GM08714 (cell line): ENCODE data around the gene TUT1.
"Not testable (repeated sequence)": the region's sequence is repeated elsewhere in the genome, so short reads cannot be mapped to it uniquely, and the experiment has no call there.

Source experiments
- H3K4me3 ChIP-seq: fragments of 200-500 bp; sonication (Bioruptor generic); 2 replicates; pipeline ENCODE4 v1.5.1; 2014; ENCODE audit warnings: mild to moderate bottlenecking, low read length, inconsistent platforms
- ZNF274 ChIP-seq: IDR thresholded peaks from 2 replicates; pipeline ENCODE4 v1.6.1; 2012; ENCODE audit warnings: mild to moderate bottlenecking, low read depth, low read length

The TUT1 gene

DNA sequence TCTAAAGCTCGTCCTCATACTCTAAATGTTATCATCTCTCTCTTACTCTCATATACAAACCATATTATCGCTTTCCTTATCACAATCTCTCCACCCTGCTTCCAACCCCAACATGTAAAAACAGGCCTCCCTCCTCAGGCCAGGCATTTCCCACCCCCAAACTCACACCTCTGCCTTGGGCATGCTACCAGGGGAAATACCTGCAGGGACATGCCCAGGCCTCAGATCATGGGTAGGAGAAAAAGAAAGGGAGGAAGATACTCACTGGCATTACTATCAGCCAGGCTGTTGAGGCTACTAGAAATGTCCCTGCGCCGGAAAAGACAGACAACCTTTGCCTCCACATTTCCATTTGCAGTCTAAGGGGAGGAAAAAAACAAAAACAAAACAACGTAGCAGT is 8.6 kb upstream of the TUT1 start:
- no peak for TF ChIP-seq ZNF274

DNA sequence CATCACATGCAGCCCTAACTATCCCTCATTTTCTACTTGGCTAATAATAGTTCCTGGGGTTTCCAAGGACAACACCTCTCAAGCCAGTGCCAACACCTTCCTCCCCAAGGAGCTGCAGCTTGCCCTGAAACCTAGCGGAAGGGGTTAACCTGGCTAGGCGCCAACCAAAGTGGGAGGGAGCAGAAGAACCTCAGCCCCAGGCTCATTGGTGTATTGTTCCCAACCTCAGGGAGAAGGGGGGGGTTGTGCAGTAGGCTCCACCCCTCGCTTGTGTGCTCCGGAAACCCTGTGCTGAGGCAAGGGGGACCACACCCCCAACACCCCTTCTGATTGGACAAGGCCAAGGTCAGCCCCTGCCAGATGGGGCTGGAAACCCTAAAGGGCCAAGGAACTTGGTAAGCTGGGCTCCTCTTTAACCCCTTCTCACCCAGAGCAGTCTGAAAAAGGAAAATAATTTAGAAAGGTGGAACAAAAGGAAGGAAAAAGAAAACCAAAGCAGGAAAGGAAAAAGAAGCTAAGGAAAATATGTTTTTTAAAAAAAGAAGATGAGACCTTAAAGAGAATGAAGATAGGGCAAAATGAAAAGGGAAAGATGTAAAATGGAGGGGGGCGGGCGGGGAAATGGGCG is 7.9 kb upstream of the TUT1 start:
- no peak for TF ChIP-seq ZNF274
- H3K4me3 ChIP-seq, result peak overlapping the region; percentile 96

More for the DNA sequence above, 8.6 kb upstream of the TUT1 start:
- H3K4me3 ChIP-seq, result peak overlapping the region; percentile 96

DNA sequence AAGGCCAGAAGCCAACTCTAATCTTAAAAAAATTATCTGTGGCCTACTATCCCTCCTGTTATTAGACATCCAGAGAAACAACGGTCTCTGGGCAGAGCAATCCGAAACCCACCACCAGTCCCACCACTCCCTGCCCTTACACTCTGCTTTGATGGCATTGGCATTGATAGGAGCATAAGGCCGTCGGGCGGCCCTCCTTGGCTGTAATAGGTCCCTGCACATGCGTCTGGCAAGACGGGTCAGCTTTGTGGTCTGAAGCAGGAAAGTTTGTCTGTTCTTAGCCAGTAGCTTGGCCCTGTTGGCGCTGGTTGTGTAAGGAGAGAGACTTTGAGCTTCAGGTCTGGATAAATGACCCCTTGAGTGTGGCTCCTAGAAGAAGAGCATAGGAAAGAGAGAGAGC is 3.8 kb upstream of the TUT1 start:
- no peak overlapping the region for H3K4me3 ChIP-seq
- no peak for TF ChIP-seq ZNF274

DNA sequence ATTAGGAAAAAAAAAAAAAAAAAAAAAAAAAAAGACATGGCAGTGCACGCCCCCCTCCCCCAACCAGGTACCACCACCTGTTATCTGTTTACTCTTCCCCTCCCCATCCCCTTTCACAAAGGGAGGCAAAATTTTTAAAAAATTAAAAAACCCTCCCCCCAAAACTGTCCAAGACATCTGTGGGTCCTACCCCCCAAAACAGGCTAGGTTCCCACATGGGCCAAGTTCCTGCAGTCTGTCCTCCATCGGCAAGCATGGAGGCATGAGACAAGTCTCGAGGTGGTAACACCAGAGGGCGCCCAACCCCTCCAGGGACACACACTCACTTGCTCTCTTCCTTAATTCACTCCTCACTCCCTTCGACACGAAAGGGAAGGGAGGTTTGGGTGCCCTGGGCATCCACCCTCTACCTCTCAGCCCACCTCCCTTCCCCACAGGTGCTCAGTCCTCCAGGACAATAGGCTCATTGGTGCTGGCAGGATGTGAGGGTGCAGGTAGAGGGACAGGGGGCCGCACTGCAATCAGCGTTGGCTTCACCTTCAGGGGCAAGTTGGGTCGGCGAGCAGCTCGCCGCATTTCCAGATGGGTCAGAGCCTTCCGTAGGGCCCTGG is 2.2 kb upstream of the TUT1 start:
- no peak overlapping the region for H3K4me3 ChIP-seq
- no peak for TF ChIP-seq ZNF274

DNA sequence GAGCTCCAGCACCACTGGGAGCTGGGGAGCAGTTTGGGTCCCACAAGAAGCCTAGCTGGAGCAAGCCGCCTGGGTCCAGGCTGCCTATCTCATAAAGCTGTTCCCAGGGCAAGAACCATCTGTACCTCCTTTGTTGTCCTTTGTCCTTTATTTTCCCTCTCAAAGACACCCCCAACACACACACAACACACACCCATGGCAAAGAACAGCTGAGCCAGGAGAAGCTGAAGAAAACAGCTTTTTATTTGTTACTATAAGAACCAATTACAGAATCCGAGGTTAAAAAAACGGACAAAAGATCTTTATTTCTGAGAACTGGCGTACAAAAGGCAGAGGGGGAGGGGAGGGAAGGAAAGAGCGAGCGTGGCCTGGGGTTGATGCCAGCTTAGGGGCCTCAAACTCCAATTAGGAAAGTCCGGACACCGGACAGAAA is 1.7 kb upstream of the TUT1 start:
- H3K4me3 ChIP-seq, result no peak overlapping the region
- no peak for TF ChIP-seq ZNF274

DNA sequence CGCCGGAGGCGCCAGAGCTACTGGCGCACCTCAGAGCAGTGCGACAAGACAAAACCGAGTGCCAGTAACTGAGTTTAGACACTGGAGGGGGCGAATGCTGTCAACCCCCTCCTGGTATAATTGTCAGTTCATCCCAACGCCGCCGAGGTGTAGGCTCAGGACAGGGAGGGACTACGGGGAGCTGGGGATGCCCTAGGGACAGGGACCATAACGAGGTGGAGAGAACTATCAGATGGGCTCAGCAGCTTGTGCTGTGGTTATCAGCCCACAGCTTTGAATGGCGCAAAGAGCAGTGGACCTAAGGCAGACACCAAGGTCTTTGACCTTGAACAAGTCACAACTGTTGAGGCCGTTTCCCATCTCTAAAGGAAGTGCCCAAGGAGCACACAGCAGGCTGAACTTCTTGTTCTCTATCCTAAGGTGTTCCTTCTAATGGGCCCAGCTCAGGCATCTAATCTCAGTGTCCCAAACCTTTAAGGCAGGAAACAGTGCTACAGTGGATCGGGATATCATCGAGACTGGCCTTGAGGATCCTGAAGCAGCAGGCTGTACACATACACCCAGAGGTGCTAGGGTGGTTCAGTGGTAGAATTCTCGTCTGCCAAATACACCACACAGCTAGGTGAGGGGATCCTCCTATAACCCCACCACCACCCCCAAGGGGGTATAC is 958 bp upstream of the TUT1 start:
- H3K4me3 ChIP-seq, result peak overlapping the region; percentile 59; the same call in 1 of the 2 replicates
- TF ChIP-seq ZNF274, result no peak

DNA sequence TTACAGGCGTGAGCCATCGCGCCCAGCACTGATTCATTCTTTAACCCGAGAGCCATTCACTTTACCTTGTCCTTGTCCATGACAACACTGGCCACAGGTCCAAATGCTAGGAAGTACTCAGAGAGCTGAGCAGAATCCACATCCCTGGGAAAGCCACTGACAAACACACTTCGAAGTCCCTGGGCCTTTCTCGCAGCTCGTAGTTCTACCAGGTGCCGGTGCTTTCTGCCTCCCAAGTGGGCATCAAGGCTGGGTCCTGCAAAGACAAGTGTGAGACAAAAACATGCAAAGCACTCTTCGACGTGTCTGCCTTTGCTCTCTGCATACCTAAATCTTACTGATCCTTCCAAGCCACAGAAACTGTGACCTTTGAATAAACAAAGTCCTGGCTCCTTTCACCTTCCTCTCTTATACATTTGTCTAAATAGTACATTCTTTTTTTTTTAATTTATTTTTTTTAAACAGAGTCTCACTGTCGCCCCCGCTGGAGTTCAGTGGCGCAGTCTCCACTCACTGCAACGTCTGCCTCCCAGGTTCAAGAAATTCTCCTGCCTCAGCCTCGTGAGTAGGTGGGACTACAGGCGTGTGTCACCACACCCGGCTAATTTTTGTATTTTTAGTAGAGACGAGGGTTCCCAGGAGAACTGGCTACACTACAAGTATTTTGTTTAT is 2.2 kb downstream of the TUT1 start:
- H3K4me3 ChIP-seq, result no peak overlapping the region
- no peak for TF ChIP-seq ZNF274

DNA sequence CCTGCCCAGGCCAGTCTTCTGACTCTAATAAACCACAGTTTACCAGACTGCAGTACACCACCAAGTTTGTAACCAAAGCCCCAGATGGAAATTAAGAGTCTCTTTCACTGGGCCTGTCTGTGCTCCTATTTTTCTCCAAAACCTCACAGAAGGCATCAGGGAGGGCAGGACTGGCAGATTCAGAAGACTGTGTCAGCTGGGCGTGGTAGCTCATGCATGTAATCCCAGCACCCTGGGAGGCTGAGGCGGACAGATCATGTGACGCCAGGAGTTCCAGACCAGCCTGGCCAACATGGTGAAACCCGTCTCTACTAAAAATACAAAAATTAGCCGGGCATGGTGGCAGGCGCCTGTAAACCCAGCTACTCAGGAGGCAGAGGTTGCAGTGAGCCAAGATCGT is 6.0 kb downstream of the TUT1 start:
- not testable (repeated sequence) for H3K4me3 ChIP-seq

DNA sequence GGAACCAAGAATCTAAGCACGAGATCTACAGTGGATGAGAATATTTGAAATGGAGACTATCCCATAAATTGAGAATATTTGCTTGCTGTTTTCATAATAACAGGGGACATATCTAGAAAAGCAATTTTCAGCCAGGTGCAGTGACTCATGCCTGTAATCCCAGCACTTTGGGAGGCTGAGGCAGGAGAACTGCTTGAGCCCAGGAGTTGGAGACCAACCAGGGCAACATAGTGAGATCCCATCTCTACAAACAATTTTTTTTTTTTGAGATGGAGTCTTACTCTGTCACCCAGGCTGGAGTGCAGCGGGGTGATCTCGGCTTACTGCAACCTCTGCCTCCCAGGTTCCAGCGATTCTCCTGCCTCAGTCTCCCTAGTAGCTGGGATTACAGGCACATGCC is 9.6 kb downstream of the TUT1 start:
- not testable (repeated sequence) for H3K4me3 ChIP-seq

DNA sequence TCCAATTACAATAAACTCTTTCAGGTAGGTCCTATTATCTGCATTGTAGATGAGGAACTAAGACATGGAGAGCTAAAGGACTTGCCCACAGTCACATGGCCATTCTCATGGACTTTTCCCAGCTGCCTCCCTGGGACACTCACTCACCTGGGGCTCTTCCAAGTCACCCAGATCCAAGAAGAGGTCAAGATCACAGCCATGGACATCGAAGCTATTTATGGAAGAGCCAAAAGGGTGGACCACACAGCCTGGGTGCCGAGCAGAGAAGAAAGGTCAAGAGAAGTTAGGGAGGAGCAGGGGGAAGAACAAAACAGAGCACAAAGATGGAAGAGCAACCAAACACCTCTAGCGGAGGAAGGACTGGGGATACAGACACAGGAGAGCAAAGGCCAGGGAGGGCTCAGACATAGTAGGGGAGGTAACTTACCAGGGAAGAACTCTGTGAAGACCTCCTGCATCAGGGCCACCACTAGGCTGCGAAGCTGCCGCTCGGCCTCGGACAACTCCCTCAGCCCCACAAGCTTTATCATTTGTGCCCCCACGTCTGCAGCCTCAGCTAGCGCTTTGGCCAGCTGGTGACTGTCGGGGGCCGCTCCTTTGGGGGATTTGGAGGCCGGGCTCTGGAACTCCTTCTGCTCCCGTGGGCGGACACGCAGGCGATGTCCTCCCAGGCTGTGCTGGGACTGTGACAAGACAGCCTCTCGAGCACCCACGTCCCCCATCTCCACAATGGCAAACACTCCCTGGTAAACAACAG is 10.2 kb downstream of the TUT1 start:
- TF ChIP-seq ZNF274, result no peak
- H3K4me3 ChIP-seq, result no peak overlapping the region

DNA sequence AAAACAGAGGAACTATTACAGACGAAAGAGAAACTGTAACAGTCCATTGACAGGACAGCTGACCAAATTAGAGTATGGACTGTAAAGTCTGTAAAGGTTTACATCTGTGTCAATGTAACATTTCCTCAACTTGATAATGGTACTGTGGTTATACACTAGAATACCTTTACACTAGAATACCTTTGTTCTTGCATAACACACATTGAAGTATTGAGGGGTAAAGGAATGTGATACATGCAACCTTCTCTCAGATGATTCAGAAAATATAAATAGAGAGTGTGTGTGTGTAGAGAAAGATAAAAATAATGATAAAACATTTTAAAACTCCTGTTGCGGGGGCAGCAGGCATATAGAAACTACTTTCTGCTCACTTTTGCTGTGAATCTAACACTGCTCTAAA is 12.1 kb downstream of the TUT1 start:
- H3K4me3 ChIP-seq, result no peak overlapping the region
- TF ChIP-seq ZNF274, result no peak

DNA sequence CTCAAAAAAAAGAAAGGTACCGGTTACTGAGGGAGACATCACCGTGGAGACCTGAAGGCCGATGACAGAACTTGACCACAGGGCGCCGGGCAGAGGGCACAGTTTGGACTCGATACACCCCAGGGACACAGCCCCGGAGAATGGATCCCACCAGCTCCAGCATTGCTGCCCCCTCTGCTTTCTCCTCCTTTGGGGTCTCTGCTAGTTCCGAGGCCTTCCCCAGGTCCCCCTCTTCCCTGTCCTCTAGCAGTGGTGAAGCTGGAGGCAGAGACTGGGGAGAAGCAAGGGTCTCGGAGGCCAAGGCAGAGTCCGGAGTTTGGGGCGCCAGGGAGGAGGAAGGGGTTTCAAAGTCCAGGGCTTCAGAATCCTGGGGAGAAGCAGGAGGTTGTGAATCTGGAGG is 12.8 kb downstream of the TUT1 start:
- no peak overlapping the region for H3K4me3 ChIP-seq
- TF ChIP-seq ZNF274, result no peak

DNA sequence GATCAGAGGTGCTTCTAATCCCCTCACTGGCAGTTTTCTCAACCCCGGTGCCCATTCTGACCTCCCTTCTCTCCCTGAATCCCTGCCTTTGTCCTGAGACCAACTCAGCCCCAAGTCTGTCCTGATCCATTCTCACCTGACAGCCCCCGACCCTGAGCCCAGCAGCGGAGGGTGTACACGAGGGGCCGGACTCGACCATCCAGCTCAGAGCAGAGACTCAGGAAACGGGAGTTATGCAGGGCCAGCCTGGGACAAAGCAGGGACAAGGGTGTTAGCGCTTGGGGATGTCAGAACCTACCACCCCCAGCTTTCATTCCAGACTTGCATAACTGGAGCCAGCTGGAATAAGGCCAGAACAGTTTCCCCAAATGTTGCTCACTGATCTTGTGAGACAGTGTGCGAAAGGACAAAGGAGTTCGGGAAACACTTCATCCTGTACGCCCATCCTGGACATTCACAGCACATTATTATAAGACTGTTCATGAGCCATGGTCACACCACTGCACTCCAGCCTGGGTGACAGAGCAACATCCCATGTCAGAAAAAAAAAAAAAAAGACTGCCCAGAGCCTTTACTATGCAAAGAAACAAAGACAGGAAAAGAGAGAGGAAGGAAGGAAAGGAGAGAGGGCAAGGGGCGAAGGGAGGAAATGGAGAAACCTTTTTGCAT is 14.1 kb downstream of the TUT1 start:
- no peak overlapping the region for H3K4me3 ChIP-seq
- TF ChIP-seq ZNF274, result no peak

DNA sequence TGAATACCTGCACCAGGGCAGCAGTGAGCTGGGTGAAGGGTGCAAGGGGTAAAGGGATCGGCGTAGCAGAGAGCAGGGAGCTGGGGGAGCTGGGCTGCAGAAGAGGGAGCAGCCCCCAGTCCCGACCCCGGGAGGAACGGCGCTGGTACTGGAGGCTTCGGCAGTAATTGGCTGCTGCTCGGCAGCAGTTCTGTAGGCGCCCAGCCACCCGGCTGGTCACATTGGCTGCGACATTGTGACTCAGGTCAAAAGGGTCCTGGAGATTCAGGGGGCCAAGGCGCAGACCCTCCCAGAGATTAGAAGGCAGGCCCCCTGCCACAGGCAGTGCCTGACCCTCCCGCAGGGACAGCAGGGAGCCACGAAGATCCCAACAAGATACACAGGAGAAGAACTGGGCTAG is 15.5 kb downstream of the TUT1 start:
- no peak for TF ChIP-seq ZNF274
- no peak overlapping the region for H3K4me3 ChIP-seq

DNA sequence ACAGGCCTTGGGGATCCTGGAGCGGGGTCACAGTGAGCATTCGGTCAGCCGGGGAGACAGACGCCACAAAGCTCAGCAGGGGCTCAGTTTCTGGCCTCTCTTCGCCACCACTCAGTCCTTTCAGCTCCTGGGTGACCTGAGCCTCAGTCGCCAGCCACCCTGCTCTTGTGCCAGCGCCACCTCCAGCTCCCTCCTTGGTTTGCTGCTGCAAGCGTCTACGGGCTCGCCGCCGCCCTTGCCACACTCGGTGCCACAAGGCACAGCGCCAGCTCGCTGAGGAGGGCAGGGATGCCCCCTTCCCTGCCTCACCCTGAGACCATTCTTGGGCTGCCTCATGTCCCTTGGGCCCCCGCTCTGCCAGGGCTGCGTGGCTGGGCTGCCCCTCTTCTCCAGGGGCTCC is 16.2 kb downstream of the TUT1 start:
- TF ChIP-seq ZNF274, result no peak
- peak overlapping the region; percentile 68; the same call in 1 of the 2 replicates for H3K4me3 ChIP-seq
